ENCODE measurements around the gene ZBTB7C. TPM values are rescaled to one million over a fixed set of nuclear protein-coding genes. Genes with fewer than 3 reads are reported as not detected.

The ZBTB7C gene
- total RNA-seq, 1 experiment from 2014 or later = not detected

DNA sequence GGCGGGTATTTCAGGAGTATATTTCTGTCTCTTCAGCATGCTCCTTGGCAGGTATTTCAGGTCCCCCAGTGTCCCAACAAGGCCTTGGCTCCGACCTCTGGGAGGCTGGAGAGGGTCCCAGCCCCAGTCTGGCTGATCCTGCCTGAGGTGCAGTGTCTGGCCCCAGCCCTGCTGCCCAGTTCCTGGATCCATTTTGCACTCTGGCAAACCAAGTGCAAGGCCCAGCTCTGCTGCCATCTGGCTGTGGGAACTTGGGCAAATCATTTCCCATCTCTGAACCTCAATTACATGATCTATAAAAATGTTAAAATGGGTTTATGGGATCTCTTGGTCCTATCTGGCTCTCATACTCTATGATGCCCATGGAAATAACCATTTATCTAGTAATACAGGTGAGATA, 63.6 kb downstream of the ZBTB7C start:
- H3K27ac Mint-ChIP-seq (ENCODE audit: unreplicated experiment) = no peak overlapping the region

GRCh38 chr18:48342581-48342980, 66.6 kb downstream of the ZBTB7C start:
- no peak overlapping the region for H3K4me3 Mint-ChIP-seq (ENCODE audit: low read depth, unreplicated experiment)
- no peaks in the 10 kb centered on the region for H3K4me1 Mint-ChIP-seq (ENCODE audit: low read depth, unreplicated experiment)
- TF ChIP-seq, protein P1, sequence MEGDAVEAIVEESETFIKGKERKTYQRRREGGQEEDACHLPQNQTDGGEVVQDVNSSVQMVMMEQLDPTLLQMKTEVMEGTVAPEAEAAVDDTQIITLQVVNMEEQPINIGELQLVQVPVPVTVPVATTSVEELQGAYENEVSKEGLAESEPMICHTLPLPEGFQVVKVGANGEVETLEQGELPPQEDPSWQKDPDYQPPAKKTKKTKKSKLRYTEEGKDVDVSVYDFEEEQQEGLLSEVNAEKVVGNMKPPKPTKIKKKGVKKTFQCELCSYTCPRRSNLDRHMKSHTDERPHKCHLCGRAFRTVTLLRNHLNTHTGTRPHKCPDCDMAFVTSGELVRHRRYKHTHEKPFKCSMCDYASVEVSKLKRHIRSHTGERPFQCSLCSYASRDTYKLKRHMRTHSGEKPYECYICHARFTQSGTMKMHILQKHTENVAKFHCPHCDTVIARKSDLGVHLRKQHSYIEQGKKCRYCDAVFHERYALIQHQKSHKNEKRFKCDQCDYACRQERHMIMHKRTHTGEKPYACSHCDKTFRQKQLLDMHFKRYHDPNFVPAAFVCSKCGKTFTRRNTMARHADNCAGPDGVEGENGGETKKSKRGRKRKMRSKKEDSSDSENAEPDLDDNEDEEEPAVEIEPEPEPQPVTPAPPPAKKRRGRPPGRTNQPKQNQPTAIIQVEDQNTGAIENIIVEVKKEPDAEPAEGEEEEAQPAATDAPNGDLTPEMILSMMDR (IDR thresholded peaks at IDR 0.05; ENCODE audit: unreplicated experiment) = no peak
- peaks cover 40% of the 10 kb centered on the region for H3K27me3 Mint-ChIP-seq (ENCODE audit: unreplicated experiment)
- H3K36me3 Mint-ChIP-seq (ENCODE audit: insufficient read depth, unreplicated experiment) = no peaks in the 10 kb centered on the region
- CTCF ChIA-PET = no interaction called here
- no peaks in the 10 kb centered on the region for H3K9me3 Mint-ChIP-seq (ENCODE audit: low read depth, unreplicated experiment)
- DNase-seq = no peak
- intact Hi-C loops (cut with micrococcal nuclease; ENCODE audit: unreplicated experiment) = no loop called here
- no peak overlapping the region for H3K27ac Mint-ChIP-seq (ENCODE audit: unreplicated experiment)
- no TSS peak for BruUV-seq (replicated peaks)

More for the DNA sequence above, 63.6 kb downstream of the ZBTB7C start:
- H3K27me3 Mint-ChIP-seq (ENCODE audit: unreplicated experiment) = peaks cover 62% of the 10 kb centered on the region
- H3K9me3 Mint-ChIP-seq (ENCODE audit: low read depth, unreplicated experiment) = no peaks in the 10 kb centered on the region
- no TSS peak for BruUV-seq (replicated peaks)
- no peak overlapping the region for H3K4me3 Mint-ChIP-seq (ENCODE audit: low read depth, unreplicated experiment)
- TF ChIP-seq, protein P1 (IDR thresholded peaks at IDR 0.05; ENCODE audit: unreplicated experiment) = no peak
- H3K4me1 Mint-ChIP-seq (ENCODE audit: low read depth, unreplicated experiment) = no peaks in the 10 kb centered on the region
- CTCF ChIA-PET = no interaction called here
- intact Hi-C loops (cut with micrococcal nuclease; ENCODE audit: unreplicated experiment) = loop anchor here (2.0 kb wide), 2 partner anchors 115 to 315 kb away; no protein-coding TSS in a partner anchor
- no peaks in the 10 kb centered on the region for H3K36me3 Mint-ChIP-seq (ENCODE audit: insufficient read depth, unreplicated experiment)
- peak; percentile 48 for DNase-seq

- no peak for DNase-seq
- CTCF ChIA-PET = interaction anchor here (0.6 kb wide), 1 partner anchor 766 kb away, joined by 11 read pairs; no protein-coding TSS in a partner anchor
- Mint-ChIP-seq H3K4me1 (ENCODE audit: low read depth, unreplicated experiment) (no peaks in the 10 kb centered on the region), H3K27ac (ENCODE audit: unreplicated experiment) (no peak overlapping the region), H3K36me3 (ENCODE audit: insufficient read depth, unreplicated experiment) (no peaks in the 10 kb centered on the region), H3K27me3 (ENCODE audit: unreplicated experiment) (peaks cover 35% of the 10 kb centered on the region), H3K9me3 (ENCODE audit: low read depth, unreplicated experiment) (no peaks in the 10 kb centered on the region), H3K4me3 (ENCODE audit: low read depth, unreplicated experiment) (no peak overlapping the region)
- no TSS peak for BruUV-seq (replicated peaks)
- TF ChIP-seq, protein P1 (IDR thresholded peaks at IDR 0.05; ENCODE audit: unreplicated experiment) = no peak
- intact Hi-C loops (cut with micrococcal nuclease; ENCODE audit: unreplicated experiment) = no loop called here
These were observed 67.1 kb downstream of the ZBTB7C start for GRCh38 chr18:48342125-48342524.

GRCh38 chr18:48340560-48340959, 68.6 kb downstream of the ZBTB7C start:
- Mint-ChIP-seq H3K27ac (ENCODE audit: unreplicated experiment) (no peak overlapping the region), H3K9me3 (ENCODE audit: low read depth, unreplicated experiment) (no peaks in the 10 kb centered on the region), H3K4me3 (ENCODE audit: low read depth, unreplicated experiment) (no peak overlapping the region), H3K27me3 (ENCODE audit: unreplicated experiment) (peaks cover 19% of the 10 kb centered on the region), H3K4me1 (ENCODE audit: low read depth, unreplicated experiment) (no peaks in the 10 kb centered on the region), H3K36me3 (ENCODE audit: insufficient read depth, unreplicated experiment) (no peaks in the 10 kb centered on the region)
- TF ChIP-seq, protein P1 (IDR thresholded peaks at IDR 0.05; ENCODE audit: unreplicated experiment) = no peak
- intact Hi-C loops (cut with micrococcal nuclease; ENCODE audit: unreplicated experiment) = no loop called here
- DNase-seq = no peak
- CTCF ChIA-PET = no interaction called here
- no TSS peak for BruUV-seq (replicated peaks)

All from Calu3 (cell line).